Activated CD4-positive, alpha-beta memory T cell treated with anti-CD3 and anti-CD28 coated beads, Interleukin-2, amount 10 ng/mL, durations not matched to agents 7 days and 5 days (primary cell): ENCODE data around the gene FCGR3A. TPM values are rescaled to one million over a fixed set of nuclear protein-coding genes. Genes with fewer than 3 reads are reported as not detected.
"Not testable (repeated sequence)": the region's sequence is repeated elsewhere in the genome, so short reads cannot be mapped to it uniquely, and the experiment has no call there.

Experiments used
- CTCF ChIA-PET: fragments of 350-600 bp; sonication (Branson Sonifier 250); formaldehyde crosslinking; loops from one replicate; lab custom pipeline; 2021; ENCODE audit warnings: antibody characterized with exemption, inconsistent platforms; lab: Charles Lee
- POLR2A ChIA-PET: fragments of 350-600 bp; sonication (Branson Sonifier 250); formaldehyde crosslinking; loops from one replicate; lab custom pipeline; 2021; ENCODE audit warnings: antibody characterized with exemption; lab: Charles Lee
- DNase-seq: peaks from one replicate; pipeline ENCODE4 v3.0.0-alpha.2; 2020
- H3K27ac Mint-ChIP-seq: one replicate; pipeline ENCODE4 v1.8.0; 2021; ENCODE audit warnings: mild to moderate bottlenecking, mixed read lengths
- H3K27me3 Mint-ChIP-seq: one replicate; pipeline ENCODE4 v1.8.0; 2021; ENCODE audit warnings: mixed read lengths
- H3K36me3 Mint-ChIP-seq: one replicate; pipeline ENCODE4 v1.8.0; 2021; ENCODE audit warnings: low read depth, mixed read lengths
- H3K4me1 Mint-ChIP-seq: one replicate; pipeline ENCODE4 v1.8.0; 2021; ENCODE audit warnings: mixed read lengths
- H3K4me3 Mint-ChIP-seq: one replicate; pipeline ENCODE4 v1.8.0; 2021; ENCODE audit warnings: mild to moderate bottlenecking, mixed read lengths
- H3K9me3 Mint-ChIP-seq: one replicate; pipeline ENCODE4 v1.8.0; 2021; ENCODE audit warnings: mixed read lengths
- total RNA-seq, 2 experiments: library from RNA; stranded (reverse); gene quantifications; one replicate each; pipeline ENCODE4 v1.2.3, GENCODE V29; 2021

Gene FCGR3A
- total RNA-seq: under 1 TPM; 0.18 to 0.53 TPM

DNA sequence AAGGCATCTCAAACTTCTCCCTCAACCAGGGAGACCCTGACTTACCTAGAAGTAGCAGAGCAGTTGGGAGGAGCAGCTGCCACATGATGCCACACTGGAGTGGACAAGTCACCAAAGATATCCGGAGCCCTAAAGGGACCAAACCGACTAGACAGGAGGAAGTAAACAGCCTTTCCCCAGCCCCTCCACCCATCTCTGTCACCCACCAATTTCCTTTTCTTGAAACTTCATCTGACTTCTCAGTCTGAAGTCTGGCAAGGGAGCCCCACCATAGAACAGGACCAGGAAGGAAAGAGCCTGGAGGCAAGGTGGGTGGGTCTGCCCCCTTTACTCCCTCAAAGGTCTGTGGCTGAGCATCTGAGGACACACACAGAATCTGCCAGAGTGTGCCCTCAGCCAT lies at the start of gene FCGR3A:
Gene FCGR3A, minus strand, starts transcription at position 167 of the 400 bp plus-strand sequence. Its CDS starts 82 bp downstream, at position 85.
- H3K27ac Mint-ChIP-seq: no peak within 1 kb of the TSS
- H3K4me3 Mint-ChIP-seq: no peak within 1 kb of the TSS
- ChIA-PET CTCF (no interaction called here), POLR2A (no interaction called here)
- H3K4me1 Mint-ChIP-seq: peaks cover 35% of the 10 kb centered on the region
- peaks cover 8% of the 10 kb centered on the region for H3K36me3 Mint-ChIP-seq
- H3K9me3 Mint-ChIP-seq: peaks cover 7% of the 10 kb centered on the region
- H3K27me3 Mint-ChIP-seq: no peaks in the 10 kb centered on the region
- DNase-seq: no peak

DNA sequence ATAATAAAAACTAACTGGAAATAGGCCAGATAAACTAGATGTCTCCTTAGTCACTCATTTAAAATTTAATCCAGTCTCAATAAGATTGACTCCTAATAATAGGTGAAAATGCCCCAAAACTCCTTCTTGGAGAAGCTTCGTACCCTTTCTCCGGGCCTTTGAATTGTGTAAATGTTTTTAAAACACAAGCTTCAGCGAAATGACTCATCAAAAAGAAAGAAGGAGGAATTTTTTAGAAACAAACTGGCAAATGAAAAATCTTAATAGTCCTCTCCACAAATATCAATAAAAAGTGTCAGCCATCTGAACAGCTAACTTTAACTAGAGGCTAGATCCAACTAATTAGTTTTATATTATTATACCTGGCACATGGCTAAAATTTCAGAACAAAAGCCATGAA lies 47.5 kb upstream of the FCGR3A start:
- not testable (repeated sequence) for H3K4me1 Mint-ChIP-seq, H3K27me3 Mint-ChIP-seq, DNase-seq

DNA sequence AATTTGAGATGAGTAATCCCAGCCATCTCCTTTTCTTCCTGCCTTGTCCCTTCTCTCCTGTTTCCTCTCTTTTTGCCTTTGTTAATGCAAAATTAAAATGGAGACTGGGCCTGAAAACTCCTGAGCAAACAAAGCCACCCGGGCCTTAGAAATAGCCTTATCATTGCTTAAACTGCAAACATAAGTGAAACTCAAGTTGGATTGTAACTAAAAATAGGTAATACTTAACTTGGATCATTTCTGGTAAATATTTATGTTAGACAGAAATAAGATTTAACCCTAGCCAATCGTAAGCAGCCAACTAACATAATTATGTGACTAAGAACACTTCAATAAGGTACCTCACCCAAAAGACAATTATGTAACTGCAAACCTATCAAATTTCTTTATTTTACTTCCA lies 46.0 kb upstream of the FCGR3A start:
- H3K4me1 Mint-ChIP-seq, DNase-seq, H3K4me3 Mint-ChIP-seq, H3K27me3 Mint-ChIP-seq, POLR2A ChIA-PET, H3K9me3 Mint-ChIP-seq, H3K27ac Mint-ChIP-seq, H3K36me3 Mint-ChIP-seq, CTCF ChIA-PET: not testable (repeated sequence)

More for the DNA sequence above, 47.5 kb upstream of the FCGR3A start:
- H3K36me3 Mint-ChIP-seq, H3K9me3 Mint-ChIP-seq, CTCF ChIA-PET, H3K27ac Mint-ChIP-seq, POLR2A ChIA-PET, H3K4me3 Mint-ChIP-seq: not testable (repeated sequence)

DNA sequence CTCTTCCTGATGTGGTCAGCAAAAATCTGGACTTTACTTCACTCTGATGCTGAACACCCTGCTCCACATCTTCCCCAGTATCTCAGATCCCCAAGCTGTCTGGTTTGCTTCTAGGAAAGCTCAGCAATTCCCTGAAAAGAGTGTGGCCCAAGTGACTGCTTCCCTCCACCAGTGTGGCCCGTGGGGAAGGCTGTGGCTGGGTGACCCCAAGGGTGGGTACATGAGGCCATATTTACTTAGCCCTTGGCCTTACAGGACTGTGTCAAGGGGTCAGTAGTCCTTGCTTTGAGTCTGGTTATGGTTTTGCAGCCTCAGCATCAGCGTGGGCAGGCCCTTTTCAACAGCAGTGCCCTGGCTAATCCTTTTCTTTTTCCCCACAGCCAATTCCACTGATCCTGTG lies 45.6 kb upstream of the FCGR3A start:
- H3K4me3 Mint-ChIP-seq, CTCF ChIA-PET, DNase-seq, H3K27ac Mint-ChIP-seq, H3K27me3 Mint-ChIP-seq, POLR2A ChIA-PET, H3K4me1 Mint-ChIP-seq, H3K9me3 Mint-ChIP-seq, H3K36me3 Mint-ChIP-seq: not testable (repeated sequence)

DNA sequence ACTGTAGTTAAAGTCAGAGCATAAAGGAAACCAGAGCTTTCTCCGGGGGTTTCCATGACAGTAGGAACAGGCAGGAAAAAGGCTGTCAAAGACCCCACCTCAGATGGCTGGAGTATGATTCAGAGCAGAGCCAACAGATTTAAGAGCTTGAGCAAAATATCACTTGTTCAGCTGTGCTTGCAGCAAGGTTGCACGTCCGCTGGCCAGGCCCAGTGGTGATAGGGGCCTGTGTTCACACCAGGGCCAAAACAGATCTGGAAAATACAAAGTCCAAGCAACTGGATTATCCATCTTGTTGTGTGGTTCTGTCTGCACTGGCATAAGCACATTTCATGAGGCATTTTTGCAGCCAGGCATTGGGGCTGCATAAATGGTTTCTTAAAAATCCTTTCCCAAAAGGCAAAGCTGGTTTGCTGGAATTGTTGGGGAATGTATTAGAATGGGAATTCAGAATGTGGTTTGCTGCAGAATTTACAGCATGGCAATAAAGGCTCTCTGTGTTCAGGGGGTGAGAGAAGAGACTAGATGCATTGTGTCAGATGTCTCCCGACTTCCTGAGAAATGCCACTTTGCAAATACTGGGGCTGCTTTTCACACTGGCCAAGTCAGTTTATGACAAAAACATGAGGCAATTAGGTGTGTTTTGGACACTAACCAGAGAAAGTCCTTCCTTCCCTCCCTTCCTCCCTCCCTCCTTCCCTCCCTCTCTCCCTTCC lies 44.8 kb upstream of the FCGR3A start:
- H3K9me3 Mint-ChIP-seq, CTCF ChIA-PET, H3K27me3 Mint-ChIP-seq, H3K4me3 Mint-ChIP-seq, DNase-seq, POLR2A ChIA-PET, H3K27ac Mint-ChIP-seq, H3K36me3 Mint-ChIP-seq, H3K4me1 Mint-ChIP-seq: not testable (repeated sequence)

DNA sequence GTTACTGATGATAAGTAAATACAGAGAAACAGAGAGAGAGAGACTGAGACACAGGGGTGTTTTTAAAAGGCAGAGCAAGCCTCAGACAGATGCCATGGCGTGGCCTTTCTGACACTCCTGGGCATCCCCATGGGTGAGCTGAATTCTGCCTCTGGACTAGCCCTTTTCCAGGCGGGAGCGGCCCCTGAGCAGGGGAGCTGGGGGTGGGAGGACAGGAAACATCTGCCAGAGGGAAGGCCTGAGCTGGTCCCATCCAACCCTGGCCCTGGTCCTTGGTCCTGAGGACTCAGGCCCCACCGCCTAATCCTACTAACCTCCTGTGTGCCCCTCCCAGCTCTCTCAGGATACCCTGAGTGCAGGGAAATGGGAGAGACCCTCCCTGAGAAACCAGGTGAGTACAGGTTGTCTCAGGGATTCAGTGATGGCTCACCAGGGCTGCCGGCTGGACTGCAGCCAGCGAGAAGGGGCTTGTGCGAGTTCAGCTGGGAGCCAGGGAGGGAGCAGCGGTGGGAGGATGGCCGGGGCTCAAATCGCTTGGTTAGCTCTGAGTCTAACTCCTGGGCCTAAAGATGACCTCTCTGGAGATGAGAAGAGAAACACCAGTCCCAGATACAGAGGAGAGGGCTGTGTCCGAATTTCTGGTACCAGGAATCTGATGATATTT lies 43.6 kb upstream of the FCGR3A start:
- H3K4me3 Mint-ChIP-seq, H3K4me1 Mint-ChIP-seq, POLR2A ChIA-PET, CTCF ChIA-PET, H3K36me3 Mint-ChIP-seq, H3K27ac Mint-ChIP-seq, H3K27me3 Mint-ChIP-seq, DNase-seq, H3K9me3 Mint-ChIP-seq: not testable (repeated sequence)

DNA sequence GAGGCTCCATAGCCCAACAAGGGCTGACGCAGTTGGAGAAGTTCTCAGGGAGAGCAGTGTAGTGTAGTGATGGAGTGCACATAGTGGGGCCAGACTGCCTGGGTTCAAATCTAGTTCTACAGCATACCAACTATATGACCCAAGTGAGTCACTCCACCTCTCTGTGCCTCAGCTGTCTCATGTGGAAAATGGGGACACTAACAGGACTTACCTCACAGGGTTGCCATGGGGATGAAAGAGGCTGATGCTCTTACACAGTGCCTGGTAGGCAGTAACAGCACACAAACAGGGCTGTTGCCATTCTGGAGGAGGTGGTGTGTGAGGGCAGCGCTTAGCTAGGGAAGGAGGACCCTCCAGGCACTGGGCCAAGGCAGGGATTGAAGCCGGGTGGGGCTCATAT lies 43.0 kb upstream of the FCGR3A start:
- CTCF ChIA-PET: not testable (repeated sequence)

DNA sequence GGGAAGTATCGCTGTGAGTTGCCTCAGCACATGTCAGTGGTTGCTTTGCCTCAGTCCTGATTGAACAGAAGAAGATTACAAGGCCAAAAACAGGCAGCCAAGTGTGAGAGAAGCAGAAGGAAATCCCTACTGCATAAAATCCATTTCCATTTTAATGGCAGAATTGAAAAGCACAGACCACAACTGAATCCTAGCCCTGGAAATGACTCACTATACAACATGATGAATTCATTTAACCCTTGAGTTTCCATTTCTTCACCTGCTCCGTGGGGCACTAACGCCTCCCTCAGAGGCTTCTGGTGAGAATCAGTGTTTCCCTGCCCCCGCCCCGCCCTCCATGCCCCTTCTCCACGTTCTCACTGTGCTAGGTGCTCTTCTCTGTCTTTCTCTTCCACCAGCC lies 40.3 kb upstream of the FCGR3A start:
- H3K4me3 Mint-ChIP-seq, CTCF ChIA-PET, POLR2A ChIA-PET, DNase-seq, H3K36me3 Mint-ChIP-seq, H3K27ac Mint-ChIP-seq, H3K27me3 Mint-ChIP-seq, H3K9me3 Mint-ChIP-seq, H3K4me1 Mint-ChIP-seq: not testable (repeated sequence)

More for the DNA sequence above, 43.0 kb upstream of the FCGR3A start:
- H3K27me3 Mint-ChIP-seq, H3K36me3 Mint-ChIP-seq, POLR2A ChIA-PET, H3K4me1 Mint-ChIP-seq, H3K9me3 Mint-ChIP-seq, H3K4me3 Mint-ChIP-seq, DNase-seq, H3K27ac Mint-ChIP-seq: not testable (repeated sequence)

DNA sequence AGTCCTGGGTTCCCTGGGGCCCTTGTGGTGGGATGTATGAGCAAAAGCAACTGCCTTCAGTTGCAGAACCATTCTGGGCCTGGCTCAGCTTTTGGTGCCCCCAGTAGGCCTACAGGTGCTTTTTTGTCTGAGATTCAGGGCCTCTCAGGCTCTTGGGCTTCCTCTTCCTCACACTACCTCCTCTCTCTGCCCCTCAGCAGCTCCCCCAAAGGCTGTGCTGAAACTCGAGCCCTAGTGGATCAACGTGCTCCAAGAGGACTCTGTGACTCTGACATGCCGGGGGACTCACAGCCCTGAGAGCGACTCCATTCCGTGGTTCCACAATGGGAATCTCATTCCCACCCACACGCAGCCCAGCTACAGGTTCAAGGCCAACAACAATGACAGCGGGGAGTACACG lies 39.7 kb upstream of the FCGR3A start:
- DNase-seq, H3K4me3 Mint-ChIP-seq, POLR2A ChIA-PET, H3K27ac Mint-ChIP-seq, CTCF ChIA-PET, H3K9me3 Mint-ChIP-seq, H3K4me1 Mint-ChIP-seq, H3K36me3 Mint-ChIP-seq, H3K27me3 Mint-ChIP-seq: not testable (repeated sequence)

DNA sequence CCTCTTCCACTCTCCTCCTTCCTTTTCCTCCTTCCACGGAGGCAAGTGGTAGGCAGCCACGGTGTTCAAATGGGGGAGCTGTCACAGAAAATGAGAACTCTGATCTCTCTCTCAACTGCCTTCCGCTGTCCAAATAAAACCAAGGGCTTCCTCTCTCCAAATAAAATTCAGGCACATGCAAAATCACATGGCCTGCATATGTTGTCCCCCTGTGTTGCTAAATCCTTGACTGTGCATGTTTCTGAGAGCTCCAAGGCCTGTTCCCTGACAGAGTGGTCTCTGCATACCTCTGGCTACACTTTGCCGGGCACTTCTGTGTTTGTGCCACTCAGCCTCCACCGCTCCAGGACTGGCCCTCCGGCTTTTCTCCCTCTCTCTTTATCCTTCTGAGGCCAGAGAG lies 39.0 kb upstream of the FCGR3A start:
- POLR2A ChIA-PET, H3K4me1 Mint-ChIP-seq, CTCF ChIA-PET, H3K9me3 Mint-ChIP-seq, H3K27ac Mint-ChIP-seq, DNase-seq, H3K27me3 Mint-ChIP-seq, H3K36me3 Mint-ChIP-seq, H3K4me3 Mint-ChIP-seq: not testable (repeated sequence)

DNA sequence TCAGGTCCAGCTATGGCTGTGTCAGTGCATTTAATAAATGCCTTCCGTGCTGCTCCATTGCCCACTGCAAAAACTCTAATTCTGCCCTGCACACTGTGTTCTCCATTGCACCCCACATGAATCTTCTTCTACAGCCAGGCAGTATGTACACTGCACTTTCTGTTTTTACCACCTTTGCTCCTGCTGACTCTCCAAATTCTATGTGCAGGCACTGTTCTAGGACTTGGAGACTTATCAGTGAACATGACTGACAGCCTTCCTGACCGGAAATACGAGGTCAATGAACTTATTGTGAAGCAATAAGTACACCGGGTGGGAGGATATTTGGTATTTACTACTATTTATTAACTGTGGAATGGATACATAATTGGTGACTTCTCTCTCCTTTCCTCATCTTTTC lies 33.3 kb upstream of the FCGR3A start:
- H3K27ac Mint-ChIP-seq, H3K9me3 Mint-ChIP-seq, CTCF ChIA-PET, H3K27me3 Mint-ChIP-seq, DNase-seq, POLR2A ChIA-PET, H3K36me3 Mint-ChIP-seq, H3K4me3 Mint-ChIP-seq, H3K4me1 Mint-ChIP-seq: not testable (repeated sequence)

DNA sequence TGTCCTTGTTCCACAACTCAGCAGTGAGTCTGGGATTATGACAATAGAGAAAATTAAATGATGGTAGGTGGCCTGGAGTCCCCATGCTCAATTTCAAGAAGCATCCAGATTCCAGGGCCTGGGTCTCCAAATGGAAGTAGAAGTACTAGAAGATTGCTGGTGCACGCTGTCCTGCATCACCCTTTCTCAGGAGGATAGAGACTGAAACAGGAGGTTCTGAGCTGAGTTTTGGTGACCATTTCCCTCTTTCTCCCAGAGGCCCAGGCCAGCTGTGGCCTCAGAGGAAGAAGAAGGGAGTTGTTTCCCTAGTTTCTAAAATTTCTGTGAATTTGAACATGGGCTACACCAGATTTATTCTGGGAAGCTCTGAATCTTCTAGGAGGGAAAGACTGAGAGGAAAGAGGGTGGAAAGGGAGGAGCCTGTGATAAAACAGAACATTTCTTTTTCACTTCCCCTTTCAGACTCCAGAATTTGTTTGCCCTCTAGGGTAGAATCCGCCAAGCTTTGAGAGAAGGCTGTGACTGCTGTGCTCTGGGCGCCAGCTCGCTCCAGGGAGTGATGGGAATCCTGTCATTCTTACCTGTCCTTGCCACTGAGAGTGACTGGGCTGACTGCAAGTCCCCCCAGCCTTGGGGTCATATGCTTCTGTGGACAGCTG lies 31.4 kb upstream of the FCGR3A start:
- H3K9me3 Mint-ChIP-seq, H3K4me3 Mint-ChIP-seq, H3K27ac Mint-ChIP-seq, H3K36me3 Mint-ChIP-seq, DNase-seq, POLR2A ChIA-PET, H3K4me1 Mint-ChIP-seq, CTCF ChIA-PET, H3K27me3 Mint-ChIP-seq: not testable (repeated sequence)

DNA sequence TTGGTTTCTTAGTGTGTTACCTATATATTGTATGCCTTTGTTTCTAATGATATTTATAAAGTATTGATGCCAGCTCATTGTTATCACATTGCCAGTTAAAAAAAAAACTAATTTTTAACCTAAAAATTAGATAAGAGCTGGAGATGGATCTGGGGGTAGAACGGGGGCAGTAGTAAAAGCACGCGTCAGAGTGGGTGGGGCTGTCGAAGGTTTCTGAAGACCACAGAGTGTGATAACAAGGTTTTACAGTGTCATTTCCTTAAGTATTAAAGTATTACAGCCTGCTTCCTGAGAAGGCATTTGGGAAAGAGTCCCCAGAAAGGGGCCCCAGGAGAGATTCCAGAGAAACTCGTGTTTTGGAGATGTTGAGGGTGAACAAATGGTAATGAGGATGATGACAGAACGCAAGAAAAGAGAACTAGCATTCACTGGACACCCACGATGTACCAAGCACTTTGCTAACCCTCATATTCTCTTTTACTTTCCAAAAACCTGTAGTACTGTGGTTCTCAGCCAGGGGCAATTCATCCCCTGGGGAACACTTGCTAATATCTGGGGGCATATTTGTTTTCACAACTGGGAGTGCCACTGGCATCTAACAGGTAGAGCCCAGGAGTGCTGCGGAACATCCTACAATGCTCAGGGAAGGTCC lies 30.4 kb upstream of the FCGR3A start:
- H3K27me3 Mint-ChIP-seq, H3K27ac Mint-ChIP-seq, H3K4me1 Mint-ChIP-seq, CTCF ChIA-PET, DNase-seq, H3K36me3 Mint-ChIP-seq, H3K4me3 Mint-ChIP-seq, H3K9me3 Mint-ChIP-seq, POLR2A ChIA-PET: not testable (repeated sequence)
